Endometrial microvascular endothelial cells (primary cell): ENCODE data around the gene ACTG1. TPM values are rescaled to one million over a fixed set of nuclear protein-coding genes. Genes with fewer than 3 reads are reported as not detected.

Experiments
- in situ Hi-C: cut with HindIII; loops from 2 replicates; pipeline ENCODE4 v1.10.0; 2017; ENCODE audit warnings: low sequenced_read_pairs, low pct_unique_long_range_greater_than_20kb; ENCODE audit errors: inconsistent ontology term
- total RNA-seq: library from RNA; depleted of rRNA; stranded (reverse); fragments of >200 nt; gene quantifications from one replicate; pipeline ENCODE4 v1.2.3, GENCODE V29; 2015; ENCODE audit errors: inconsistent ontology term

The ACTG1 gene
- total RNA-seq, 1 donor from 2014 or later, result 13,813 TPM

DNA sequence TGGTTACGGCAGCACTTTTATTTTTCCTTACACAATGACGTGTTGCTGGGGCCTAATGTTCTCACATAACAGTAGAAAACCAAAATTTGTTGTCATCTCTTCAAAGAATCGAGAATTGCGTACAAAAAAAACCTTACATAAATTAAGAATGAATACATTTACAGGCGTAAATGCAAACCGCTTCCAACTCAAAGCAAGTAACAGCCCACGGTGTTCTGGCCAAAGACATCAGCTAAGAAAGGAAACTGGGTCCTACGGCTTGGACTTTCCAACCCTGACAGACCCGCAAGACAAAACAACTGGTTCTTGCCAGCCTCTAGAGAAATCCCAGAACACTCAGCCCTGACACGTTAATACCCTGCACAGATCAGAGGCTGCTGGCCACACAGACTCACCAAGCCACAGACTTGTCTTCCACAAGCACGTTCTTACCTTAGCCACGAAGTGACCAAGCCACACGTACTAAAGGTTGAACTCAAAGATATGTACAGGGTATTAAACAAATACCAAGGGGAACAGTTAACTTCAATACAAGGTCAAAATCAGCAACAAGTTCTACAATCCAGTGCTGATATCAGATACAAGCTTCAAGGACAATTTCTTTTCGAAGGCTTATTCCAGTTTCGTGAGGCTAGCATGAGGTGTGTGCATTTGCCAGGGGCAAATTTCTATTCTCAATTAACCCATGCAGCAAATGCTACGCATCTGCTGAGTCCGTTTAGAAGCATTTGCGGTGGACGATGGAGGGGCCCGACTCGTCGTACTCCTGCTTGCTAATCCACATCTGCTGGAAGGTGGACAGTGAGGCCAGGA, 2.4 kb downstream of the ACTG1 start:
- in situ Hi-C loops, result loop anchor here (10.0 kb wide), 2 partner anchors 65 to 115 kb away; partner anchors contain the start of gene BAHCC1

DNA sequence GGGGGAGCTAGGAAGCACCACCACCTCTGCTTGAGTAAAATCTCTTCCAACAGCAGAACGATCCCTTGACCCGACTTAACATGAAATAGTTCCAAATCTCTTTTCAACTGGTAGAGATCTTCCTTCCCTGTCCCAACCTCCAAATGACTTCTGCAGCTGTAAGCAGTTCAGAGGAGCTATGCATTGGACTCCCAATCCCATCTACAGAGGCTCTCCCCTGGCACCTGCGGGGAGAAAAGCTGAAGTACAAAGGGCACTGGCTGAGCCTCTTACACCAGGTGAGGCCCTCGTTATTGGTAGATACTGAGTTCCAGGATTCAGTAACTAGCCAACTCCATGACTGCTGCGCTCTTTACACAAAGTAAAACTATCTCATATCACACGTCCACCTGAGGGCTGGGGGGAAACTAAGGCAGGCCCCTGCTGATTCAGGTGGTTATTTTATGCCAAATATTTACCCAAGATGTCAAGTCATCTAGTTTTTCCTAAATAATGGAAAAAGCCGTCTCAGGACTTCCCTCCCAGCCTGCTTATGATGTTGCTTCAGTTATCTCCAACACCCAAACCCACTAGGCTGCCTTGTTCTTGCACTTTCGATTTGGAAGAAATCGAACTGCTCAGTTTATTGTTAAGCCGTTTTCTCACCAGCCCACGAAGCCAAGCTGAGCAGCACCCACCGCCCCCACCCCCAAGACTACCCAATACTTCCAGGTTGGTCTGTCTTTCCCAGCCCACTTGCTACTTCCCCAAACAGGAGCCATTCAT, 3.2 kb downstream of the ACTG1 start:
- in situ Hi-C loops, result no loop called here

DNA sequence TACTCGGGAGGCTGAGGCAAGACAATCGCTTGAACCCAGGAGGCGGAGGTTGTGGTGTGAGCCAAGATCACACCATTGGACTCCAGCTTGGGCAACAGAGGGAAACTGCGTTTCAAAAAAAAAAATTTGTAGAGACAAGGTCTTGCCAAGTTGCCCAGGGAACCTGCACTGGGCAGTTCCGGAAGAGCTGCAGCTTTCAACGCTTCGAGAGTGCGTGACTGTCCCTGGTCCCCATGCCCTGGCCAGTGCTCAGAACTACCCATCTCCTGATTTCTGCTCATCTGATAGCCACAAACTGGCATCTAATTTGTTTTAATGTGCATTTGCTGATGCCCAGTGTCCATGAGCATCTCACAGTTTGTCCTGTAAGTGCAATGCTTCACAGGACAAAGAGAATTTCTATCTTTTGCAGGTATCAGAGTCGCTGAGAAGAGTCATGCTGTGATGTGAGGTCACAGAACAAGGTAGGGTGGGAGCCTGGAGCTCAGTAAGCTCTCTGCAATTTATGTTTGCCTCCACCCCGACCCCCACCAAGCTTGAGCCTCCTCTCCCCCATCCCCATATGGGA, 3.9 kb downstream of the ACTG1 start:
- in situ Hi-C loops, result no loop called here

DNA sequence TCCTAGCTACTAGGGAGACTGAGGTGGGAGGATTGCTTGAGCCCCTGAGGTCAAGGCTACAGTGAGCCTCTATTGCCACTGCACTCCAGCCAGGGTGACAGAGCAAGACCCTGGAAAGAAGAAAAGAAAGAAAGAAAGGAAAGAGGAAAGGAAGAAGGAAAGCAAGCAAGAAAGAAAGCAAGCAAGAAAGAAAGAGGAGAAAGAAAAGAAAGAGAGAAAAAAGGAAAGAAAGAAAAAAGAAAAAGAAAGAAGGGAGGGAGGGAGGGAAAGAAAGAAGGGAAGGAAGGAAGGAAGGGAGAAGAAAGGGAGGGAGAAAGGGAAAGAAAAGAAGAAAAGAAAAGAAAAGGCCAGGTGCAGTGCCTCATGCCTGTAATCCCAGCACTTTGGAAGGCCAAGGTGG, 9.0 kb downstream of the ACTG1 start:
- in situ Hi-C loops, result no loop called here

DNA sequence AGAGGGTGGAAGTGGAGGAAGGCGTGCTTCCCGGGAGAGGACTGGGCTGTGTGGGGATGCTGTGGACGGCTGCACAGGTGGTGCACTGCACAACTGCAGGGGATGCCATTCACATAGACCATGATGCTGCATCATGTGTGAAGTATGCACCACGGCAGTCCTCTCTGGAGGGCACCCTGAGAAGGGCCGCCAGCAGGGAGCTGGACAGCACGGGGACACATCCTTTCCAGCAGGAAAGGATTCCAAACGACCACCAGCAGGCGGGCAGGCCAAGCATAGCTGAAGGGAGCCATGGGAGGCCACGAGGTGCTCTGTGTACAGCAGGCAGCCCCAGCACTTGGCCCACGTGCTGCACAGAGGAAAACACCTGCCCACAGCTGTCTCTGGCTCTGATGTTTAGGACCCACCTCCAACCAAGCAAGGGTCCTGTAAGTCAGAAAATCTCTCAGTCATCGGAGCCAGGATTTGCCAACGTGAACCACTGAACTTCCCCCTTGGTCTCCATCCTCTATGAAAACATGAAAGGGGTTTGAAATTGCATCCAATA, 10.1 kb downstream of the ACTG1 start:
- in situ Hi-C loops, result no loop called here

DNA sequence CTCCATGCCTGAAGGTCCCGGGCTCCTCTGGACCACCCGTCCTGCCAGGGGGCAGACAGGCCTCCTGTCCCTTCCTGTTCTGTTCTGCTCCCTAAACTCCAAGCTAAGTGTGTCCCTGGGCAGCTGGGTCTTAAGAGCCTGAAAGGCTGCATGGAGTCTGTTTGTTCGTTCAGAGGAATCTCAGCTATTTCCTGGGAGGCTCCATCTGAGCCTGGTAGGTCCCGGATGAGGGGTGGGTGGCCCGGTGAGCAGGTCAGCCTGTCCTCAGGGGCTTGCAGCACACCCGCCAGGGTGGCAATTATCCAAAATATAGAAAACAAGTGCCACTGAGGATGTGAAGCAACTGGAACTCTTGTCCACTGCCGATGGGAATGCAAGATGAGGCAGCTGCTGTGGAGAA, 12.6 kb downstream of the ACTG1 start:
- in situ Hi-C loops, result no loop called here

DNA sequence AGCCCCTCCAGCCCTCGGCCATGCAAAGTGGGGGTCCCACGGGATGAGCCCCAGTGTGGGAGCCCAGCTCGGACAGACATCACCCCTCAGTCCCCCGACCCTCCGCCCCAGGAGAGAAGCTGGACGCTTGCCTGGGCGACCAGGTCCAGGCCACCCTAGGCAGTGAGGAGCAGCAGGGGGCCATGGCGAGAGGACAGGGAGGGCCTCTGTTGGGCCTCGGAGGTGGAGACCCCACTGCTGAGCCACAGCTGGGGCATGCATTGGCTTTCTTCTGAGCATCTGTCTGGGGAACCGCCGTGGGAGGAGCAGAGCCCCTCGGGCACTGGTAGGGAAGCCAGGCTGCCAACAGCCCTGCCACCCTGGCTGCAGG, 13.0 kb downstream of the ACTG1 start:
- in situ Hi-C loops, result no loop called here

DNA sequence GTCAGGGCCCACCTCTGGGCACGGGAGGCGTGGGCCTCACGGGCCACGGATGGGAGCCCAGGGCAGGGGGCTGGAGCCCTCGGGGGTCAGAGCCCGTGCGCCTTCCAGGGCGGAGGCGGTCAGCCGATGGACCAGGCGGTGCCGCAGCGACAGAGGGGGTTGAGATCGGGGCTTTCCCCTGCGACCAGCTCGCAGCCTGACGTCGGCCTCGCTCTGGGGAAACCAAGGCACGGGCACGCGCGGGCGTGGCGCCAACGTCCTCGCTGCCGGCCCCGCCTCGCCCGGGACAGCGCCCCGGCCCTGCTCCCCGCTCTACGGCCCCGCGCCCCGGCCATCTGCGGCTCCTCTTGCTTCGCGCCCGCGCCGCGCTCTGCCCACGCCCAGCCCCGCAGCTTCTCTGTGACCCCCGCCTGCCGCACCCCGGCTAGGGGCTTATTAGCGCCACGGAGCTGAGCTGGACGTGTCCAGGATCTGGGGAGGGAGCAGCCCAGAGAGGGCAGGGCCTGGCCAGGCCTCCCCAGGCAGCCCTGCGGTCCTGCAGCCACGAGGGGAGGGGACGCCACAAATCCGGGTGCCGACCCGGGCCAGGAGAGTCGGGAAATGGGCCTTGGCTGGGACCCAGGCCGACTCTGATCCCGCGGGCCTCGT, 13.5 kb downstream of the ACTG1 start:
- in situ Hi-C loops, result no loop called here

DNA sequence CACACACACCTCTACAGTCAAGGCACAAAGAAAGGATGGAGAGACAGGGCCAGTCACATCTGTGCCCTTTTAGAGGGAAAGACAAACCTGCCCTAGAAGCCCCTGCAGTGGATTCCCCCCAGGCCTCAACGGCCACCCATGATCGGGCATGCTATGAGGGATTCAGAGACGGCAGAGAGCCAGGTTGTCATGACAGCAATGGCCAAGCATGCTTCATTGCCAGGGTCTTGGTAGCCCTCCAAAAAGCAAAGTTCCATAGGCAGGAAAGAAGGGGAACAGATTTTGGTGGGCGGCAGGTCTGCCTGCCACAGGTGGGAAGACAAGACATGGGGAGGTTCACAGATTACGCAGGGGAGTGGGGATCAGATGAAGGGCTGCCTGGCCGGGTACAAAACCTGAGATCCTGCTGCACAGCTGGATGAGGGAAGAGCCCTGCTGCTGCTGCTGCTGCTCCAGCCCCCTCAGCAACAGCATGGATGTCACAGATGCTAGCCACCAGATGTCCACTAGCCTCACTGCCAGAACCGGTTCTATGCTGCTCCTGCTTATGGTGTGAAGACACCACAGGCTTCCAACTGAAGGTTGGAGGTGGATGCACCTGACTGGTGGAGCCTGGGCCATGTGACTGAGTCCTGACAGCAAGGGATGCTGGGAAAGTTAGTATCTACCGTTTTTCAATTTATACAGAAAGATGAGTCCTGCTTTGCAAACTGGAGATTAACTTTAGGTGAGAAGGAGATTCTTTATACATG, 17.8 kb downstream of the ACTG1 start:
- in situ Hi-C loops, result no loop called here

DNA sequence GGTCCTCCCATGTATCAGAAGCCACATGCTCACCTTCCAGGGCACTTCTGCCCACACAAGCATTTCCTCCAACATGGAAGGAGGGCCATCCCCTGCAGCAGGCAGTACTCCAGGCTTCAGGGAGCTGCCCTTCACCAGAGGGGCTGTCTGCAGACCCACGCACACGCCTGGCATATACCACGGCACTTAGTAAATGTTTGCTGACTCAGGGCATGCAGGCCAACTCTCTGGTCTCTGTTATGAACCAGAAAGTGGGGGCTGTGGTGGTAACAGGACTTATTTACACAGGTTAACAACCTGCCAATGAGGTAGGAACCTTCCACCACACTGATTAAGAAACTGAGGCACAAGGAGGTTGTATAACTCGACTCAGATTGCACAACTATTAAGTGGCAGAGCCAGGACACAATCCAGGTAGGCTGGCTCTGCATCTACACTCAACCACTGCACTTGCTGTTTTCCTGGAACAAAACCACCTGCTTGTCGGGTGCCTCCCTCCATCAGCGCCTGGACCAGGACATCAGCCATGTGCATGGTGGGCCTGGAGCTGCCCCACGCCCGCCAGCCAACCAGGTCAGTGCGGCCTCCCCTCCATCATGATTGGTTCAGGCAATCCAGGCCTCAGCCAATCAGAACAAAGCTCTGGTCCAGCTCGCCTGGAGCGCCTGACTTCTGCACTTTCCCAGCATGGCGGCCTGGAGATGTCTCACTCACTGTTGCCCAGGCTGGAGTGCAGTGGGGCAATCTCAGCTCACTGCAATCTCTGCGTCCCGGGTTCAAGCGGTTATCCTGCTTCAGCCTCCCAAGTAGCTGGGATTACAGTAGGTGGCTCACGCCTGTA, 19.2 kb downstream of the ACTG1 start:
- in situ Hi-C loops, result no loop called here

DNA sequence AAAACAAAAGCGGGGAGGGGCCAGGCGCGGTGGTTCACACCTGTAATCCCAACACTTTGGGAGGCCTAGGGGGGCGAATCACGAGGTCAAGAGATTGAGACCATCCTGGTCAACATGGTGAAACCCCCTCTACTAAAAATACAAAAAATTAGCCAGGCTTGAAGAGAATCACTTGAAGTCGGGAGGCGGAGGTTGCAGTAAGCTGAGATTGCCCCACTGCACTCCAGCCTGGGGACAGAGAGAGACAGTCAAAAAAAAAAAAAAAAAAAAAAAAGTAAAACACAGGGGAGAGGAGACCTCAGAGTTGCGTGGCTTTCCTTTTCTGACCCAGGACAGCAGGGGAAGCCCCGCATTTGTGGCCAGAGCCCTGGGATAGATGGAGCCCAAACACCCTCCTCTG, 19.9 kb downstream of the ACTG1 start:
- in situ Hi-C loops, result no loop called here

DNA sequence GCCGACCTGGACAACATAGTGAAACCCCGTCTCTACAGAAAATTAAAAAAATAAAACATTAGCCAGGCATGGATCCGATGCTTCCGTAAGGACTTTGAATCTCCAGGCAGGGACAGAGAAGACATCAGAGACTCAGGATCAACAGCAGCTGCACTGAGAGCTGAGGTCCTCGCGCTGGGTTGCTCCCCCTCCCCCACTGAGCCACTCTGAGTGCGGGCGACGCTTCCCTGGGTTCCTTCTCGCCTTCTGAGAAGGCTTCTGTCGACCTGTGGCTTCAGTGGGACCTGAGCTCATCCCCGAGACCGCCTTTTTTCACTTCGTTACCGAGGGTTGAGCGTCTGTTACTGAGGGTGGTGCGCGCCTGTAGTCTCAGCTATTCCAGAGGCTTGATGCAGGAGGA, 20.4 kb downstream of the ACTG1 start:
- in situ Hi-C loops, result no loop called here

DNA sequence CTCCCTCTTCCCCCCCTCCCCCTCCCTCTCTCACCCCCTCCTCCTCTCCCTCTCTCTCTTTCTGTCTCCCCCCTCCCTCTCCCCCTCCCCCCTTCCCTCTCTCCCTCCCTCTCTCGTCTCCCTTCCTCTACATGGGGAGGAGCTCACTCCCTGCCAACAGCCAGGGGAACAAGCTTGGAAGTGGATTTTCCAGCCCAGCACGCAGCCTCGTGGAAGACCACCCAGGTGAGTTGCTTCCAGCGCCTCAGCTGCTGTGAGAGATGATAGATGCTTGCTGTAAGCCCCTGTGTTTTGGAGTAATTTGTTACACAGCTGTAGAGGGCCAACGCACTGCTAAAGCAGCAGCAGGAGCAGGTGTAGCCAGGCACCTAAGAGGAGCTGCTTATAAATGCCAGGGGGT, 20.8 kb downstream of the ACTG1 start:
- in situ Hi-C loops, result no loop called here

DNA sequence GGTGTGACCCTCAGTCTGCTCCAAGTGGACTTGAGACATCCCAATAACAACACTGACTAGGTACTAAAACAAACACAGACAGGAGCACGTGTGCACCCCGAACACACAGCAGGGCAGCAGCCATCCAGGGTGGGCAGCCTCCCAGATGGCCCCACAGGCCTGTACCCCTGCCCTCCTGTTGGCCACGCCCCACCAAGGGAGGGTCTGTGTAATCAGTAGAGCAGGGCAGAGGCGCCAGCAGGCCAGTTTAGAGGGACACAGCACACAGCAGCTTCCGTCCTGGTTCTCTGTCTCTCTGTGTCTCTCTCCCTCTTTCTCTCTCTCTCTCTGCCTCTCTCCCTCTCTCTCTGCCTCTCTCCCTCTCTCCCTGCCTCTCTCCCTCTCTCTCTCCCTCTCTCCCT, 21.4 kb downstream of the ACTG1 start:
- in situ Hi-C loops, result no loop called here

DNA sequence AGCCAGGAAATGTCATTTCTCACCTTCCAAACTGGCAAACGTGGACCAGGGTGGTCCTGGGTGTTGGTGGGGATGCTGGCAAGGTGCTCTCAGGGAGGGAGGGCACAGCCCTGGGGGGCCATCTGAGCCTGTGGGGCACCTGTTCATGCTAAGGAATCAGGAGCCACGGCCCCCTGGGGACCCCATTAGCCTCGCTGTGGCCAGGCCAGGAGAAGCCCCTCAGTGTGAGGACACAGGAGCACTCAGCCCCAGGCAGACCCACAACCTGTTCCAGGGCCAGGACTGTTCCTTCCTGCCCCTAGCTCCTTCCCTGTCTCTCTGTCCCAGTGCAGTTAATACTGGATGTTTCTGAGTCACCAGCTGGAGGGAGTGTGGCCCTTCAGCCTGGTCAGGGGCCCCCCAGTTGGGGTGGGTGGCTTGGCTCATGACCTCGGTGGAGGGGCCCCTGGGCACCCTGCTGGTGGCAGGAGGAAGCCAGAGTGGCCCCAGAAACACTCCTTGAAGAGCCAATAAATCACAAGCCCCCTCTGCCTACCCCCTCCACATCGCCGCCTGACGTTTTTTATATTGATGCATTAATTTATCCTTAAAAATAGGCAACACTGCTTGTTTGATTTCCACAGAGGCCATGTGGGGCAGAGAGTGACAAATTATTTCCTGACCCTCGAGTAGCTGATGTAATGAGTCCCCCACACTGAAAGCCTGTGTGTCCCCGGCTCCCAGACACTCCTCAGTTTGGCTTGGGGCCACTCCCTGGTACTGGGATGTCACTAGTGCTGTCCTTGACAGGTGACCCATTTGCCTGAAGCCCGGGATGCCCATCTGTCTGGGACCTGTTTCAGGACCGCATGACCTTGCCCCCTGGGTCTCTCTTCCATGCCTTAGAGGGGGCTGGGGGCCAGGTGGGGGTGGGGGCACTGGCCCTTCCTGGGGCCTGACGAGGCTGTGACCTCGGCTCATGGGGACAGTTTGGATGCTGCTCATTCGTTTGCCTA, 22.3 kb downstream of the ACTG1 start:
- in situ Hi-C loops, result no loop called here

DNA sequence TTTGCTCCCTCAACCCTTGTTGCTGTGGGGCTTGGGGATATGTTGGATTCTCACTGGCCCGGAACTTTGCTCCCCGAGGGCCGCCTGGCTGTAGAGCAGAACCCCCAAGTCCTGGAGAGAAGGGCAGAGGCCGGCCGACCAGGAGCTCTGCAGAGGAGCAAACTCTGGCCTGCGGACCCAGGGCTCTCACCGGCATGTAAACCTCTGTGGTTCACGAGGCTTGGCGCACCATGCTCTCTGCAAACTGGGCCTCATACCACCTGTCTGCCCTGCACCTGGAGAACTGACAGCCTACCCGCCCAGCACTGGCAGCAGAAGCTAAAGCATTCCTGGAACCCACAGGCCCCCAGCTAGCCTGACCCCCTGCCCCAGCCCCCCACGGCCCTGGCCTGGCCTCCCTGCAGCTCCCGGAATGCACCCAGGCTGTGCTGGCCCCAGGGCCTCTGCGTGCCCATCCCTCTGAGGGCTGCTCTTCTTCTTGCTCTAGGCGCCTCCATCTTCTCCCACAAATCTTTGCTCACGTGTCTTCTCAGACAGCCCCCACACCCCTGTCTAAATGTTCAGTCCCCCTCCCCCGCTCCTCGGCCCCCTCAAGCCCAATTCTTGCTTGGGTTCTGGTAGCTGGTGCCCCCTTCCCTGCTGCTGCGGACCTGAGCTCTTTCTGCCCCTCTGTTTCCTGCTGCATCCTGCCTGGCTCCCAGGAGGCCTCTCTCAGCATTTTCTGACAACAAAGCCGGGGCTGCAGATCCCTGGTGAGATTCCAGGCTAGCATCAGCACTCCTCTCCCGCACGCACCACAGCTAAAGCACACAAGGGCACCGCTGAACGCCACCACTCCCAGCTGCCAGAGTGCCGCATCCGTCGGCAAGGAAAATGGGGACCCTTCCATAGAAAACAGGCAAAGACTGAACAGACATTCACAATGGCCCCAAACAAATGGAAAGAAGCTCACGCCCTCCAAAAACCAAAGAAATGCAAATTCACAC, 23.3 kb downstream of the ACTG1 start:
- in situ Hi-C loops, result no loop called here
